ENCODE measurements around the gene ESYT1. TPM values are rescaled to one million over a fixed set of nuclear protein-coding genes. Genes with fewer than 3 reads are reported as not detected.
A peak's percentile ranks its signal among the peaks of the same experiment; 100 is the strongest.

Gene ESYT1
- total and polyA plus RNA-seq, 9 of the 15 experiments (the other 6 are each of a cell fraction or from before 2014, with no cell fraction given), result 132 to 420 (median 164) TPM

DNA sequence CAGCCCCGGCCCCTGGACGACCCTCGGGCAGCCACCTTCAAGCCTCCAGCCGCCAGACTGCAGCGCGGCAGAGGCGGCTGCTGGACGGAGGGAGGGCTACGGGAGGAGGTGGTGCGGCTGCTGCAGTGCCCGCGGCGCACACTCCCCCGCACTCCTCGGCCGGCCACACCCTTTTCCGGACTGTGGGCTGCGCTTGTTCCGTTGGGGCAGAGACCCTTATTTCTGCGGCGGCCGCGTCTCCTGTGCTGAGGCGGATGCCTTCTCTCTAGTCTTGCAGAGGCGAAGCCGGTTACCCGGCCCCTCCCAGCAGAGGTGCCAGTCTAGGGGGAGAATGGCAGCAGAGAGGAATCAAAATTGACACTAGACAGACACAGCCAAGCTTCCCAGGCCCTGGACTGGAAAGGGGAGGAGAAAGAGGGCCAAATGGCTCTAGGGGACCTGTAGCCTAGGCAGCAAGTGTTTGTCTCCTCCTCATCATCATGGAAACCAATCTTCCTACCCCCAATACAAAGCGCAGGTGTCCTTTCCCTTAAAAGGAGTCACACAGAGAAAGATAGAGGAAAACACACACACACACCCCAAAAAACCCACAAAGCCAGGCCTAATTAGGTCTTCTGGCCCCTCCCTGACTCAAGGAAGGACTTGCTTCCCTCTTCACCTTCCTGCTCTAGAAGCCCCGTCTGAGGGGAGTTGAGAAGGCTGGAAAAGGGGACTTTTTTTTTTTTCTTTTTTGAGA is 1.3 kb downstream of the ESYT1 start (continued):
- TF ChIP-seq PRPF4 (IDR thresholded peaks at IDR 0.05; ENCODE audit: insufficient read depth, low read depth, low read length, poor library complexity, severe bottlenecking) (no peak), EGR1 (conservative IDR thresholded peaks at IDR 0.05) (peak; percentile 95), SETDB1 (IDR thresholded peaks at IDR 0.05; ENCODE audit: low read length) (no peak), SRF (CRISPR knock-in tag; IDR thresholded peaks at IDR 0.05) (peak in 1 of 2 experiments; percentile 50; a peak in 1 of 4 replicates), ZNF146 (CRISPR knock-in tag; IDR thresholded peaks at IDR 0.05; ENCODE audit: unreplicated experiment) (no peak), NCOA1 (IDR thresholded peaks at IDR 0.05; ENCODE audit: low read depth) (peak; percentile 24; the same call in 1 of the 2 replicates)
- TF ChIP-seq, protein P1, sequence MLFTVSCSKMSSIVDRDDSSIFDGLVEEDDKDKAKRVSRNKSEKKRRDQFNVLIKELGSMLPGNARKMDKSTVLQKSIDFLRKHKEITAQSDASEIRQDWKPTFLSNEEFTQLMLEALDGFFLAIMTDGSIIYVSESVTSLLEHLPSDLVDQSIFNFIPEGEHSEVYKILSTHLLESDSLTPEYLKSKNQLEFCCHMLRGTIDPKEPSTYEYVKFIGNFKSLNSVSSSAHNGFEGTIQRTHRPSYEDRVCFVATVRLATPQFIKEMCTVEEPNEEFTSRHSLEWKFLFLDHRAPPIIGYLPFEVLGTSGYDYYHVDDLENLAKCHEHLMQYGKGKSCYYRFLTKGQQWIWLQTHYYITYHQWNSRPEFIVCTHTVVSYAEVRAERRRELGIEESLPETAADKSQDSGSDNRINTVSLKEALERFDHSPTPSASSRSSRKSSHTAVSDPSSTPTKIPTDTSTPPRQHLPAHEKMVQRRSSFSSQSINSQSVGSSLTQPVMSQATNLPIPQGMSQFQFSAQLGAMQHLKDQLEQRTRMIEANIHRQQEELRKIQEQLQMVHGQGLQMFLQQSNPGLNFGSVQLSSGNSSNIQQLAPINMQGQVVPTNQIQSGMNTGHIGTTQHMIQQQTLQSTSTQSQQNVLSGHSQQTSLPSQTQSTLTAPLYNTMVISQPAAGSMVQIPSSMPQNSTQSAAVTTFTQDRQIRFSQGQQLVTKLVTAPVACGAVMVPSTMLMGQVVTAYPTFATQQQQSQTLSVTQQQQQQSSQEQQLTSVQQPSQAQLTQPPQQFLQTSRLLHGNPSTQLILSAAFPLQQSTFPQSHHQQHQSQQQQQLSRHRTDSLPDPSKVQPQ (CRISPR knock-in tag; IDR thresholded peaks at IDR 0.05; ENCODE audit: borderline replicate concordance), result no peak
- TF ChIP-seq, protein P2, sequence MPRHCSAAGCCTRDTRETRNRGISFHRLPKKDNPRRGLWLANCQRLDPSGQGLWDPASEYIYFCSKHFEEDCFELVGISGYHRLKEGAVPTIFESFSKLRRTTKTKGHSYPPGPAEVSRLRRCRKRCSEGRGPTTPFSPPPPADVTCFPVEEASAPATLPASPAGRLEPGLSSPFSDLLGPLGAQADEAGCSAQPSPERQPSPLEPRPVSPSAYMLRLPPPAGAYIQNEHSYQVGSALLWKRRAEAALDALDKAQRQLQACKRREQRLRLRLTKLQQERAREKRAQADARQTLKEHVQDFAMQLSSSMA (CRISPR knock-in tag; IDR thresholded peaks at IDR 0.05), result no peak
- TF ChIP-seq, protein P3, sequence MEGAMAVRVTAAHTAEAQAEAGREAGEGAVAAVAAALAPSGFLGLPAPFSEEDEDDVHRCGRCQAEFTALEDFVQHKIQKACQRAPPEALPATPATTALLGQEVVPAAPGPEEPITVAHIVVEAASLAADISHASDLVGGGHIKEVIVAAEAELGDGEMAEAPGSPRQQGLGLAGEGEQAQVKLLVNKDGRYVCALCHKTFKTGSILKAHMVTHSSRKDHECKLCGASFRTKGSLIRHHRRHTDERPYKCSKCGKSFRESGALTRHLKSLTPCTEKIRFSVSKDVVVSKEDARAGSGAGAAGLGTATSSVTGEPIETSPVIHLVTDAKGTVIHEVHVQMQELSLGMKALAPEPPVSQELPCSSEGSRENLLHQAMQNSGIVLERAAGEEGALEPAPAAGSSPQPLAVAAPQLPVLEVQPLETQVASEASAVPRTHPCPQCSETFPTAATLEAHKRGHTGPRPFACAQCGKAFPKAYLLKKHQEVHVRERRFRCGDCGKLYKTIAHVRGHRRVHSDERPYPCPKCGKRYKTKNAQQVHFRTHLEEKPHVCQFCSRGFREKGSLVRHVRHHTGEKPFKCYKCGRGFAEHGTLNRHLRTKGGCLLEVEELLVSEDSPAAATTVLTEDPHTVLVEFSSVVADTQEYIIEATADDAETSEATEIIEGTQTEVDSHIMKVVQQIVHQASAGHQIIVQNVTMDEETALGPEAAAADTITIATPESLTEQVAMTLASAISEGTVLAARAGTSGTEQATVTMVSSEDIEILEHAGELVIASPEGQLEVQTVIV (CRISPR knock-in tag; IDR thresholded peaks at IDR 0.05; ENCODE audit: borderline replicate concordance), result no peak
- TF ChIP-seq, protein P4, sequence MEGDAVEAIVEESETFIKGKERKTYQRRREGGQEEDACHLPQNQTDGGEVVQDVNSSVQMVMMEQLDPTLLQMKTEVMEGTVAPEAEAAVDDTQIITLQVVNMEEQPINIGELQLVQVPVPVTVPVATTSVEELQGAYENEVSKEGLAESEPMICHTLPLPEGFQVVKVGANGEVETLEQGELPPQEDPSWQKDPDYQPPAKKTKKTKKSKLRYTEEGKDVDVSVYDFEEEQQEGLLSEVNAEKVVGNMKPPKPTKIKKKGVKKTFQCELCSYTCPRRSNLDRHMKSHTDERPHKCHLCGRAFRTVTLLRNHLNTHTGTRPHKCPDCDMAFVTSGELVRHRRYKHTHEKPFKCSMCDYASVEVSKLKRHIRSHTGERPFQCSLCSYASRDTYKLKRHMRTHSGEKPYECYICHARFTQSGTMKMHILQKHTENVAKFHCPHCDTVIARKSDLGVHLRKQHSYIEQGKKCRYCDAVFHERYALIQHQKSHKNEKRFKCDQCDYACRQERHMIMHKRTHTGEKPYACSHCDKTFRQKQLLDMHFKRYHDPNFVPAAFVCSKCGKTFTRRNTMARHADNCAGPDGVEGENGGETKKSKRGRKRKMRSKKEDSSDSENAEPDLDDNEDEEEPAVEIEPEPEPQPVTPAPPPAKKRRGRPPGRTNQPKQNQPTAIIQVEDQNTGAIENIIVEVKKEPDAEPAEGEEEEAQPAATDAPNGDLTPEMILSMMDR (IDR thresholded peaks at IDR 0.05 in 2 of 3, conservative IDR thresholded peaks at IDR 0.05 in 1 of 3; ENCODE audit: insufficient read depth in 2 of 3, low read depth in 1 of 3, low read length in 3 of 3), result no peak
- TF ChIP-seq, protein P5, sequence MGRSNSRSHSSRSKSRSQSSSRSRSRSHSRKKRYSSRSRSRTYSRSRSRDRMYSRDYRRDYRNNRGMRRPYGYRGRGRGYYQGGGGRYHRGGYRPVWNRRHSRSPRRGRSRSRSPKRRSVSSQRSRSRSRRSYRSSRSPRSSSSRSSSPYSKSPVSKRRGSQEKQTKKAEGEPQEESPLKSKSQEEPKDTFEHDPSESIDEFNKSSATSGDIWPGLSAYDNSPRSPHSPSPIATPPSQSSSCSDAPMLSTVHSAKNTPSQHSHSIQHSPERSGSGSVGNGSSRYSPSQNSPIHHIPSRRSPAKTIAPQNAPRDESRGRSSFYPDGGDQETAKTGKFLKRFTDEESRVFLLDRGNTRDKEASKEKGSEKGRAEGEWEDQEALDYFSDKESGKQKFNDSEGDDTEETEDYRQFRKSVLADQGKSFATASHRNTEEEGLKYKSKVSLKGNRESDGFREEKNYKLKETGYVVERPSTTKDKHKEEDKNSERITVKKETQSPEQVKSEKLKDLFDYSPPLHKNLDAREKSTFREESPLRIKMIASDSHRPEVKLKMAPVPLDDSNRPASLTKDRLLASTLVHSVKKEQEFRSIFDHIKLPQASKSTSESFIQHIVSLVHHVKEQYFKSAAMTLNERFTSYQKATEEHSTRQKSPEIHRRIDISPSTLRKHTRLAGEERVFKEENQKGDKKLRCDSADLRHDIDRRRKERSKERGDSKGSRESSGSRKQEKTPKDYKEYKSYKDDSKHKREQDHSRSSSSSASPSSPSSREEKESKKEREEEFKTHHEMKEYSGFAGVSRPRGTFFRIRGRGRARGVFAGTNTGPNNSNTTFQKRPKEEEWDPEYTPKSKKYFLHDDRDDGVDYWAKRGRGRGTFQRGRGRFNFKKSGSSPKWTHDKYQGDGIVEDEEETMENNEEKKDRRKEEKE (IDR thresholded peaks at IDR 0.05; ENCODE audit: borderline replicate concordance in 1 of 2, control insufficient read depth in 1 of 2, low read depth in 2 of 2, low read length in 1 of 2), result no peak
- TF ChIP-seq, protein P6, sequence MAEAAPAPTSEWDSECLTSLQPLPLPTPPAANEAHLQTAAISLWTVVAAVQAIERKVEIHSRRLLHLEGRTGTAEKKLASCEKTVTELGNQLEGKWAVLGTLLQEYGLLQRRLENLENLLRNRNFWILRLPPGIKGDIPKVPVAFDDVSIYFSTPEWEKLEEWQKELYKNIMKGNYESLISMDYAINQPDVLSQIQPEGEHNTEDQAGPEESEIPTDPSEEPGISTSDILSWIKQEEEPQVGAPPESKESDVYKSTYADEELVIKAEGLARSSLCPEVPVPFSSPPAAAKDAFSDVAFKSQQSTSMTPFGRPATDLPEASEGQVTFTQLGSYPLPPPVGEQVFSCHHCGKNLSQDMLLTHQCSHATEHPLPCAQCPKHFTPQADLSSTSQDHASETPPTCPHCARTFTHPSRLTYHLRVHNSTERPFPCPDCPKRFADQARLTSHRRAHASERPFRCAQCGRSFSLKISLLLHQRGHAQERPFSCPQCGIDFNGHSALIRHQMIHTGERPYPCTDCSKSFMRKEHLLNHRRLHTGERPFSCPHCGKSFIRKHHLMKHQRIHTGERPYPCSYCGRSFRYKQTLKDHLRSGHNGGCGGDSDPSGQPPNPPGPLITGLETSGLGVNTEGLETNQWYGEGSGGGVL (CRISPR knock-in tag; IDR thresholded peaks at IDR 0.05), result no peak

Data from K562 (cell line).